Measurements from ENCODE around the gene PCSK6. TPM values are rescaled to one million over a fixed set of nuclear protein-coding genes. Genes with fewer than 3 reads are reported as not detected.
A peak's percentile ranks its signal among the peaks of the same experiment; 100 is the strongest.
"Not testable (repeated sequence)": the region's sequence is repeated elsewhere in the genome, so short reads cannot be mapped to it uniquely, and the experiment has no call there.

The PCSK6 gene
- total RNA-seq, 1 donor from 2014 or later = 1.3 TPM

GRCh38 chr15:101288905-101289513 is 200.5 kb downstream of the PCSK6 start:
- Histone ChIP-seq H4K20me1 (ENCODE audit: insufficient read depth, low read length) (peaks cover 50% of the 10 kb centered on the region), H3K4me3 (ENCODE audit: insufficient read depth, low read depth, low read length) (no peak overlapping the region), H3K9me3 (ENCODE audit: insufficient read depth, low read depth, low read length) (no peaks in the 10 kb centered on the region), H3K27ac (ENCODE audit: low read depth, low read length) (no peak overlapping the region), H3K4me2 (ENCODE audit: low read length) (no peak overlapping the region), H3K4me1 (ENCODE audit: insufficient read depth, low read length) (peaks cover 9% of the 10 kb centered on the region), H3K79me2 (ENCODE audit: insufficient read depth, low read length) (peaks cover 62% of the 10 kb centered on the region), H3K9ac (ENCODE audit: low read length) (no peak overlapping the region), H3K27me3 (ENCODE audit: insufficient read depth, low read length) (no peaks in the 10 kb centered on the region), H2AFZ (ENCODE audit: low read depth, low read length) (no peak overlapping the region), H3K36me3 (ENCODE audit: insufficient read depth, low read length) (peaks cover 49% of the 10 kb centered on the region)
- no peaks in the 10 kb centered on the region for H3K9me3 Mint-ChIP-seq (ENCODE audit: unreplicated experiment)
- no peaks in the 10 kb centered on the region for H3K27me3 Mint-ChIP-seq (ENCODE audit: low read depth, unreplicated experiment)
- peak overlapping the region; percentile 36 for H3K4me3 Mint-ChIP-seq (ENCODE audit: unreplicated experiment)
- TF ChIP-seq EZH2 (IDR thresholded peaks at IDR 0.05; ENCODE audit: insufficient read depth, low read length) (no peak), CTCF (IDR thresholded peaks at IDR 0.05; ENCODE audit: insufficient read depth, low read depth, low read length) (peak; percentile 62)
- no peak overlapping the region for H3K27ac Mint-ChIP-seq (ENCODE audit: unreplicated experiment)
- FAIRE-seq (no peak), DNase-seq (ENCODE audit: low read depth) (no peak)
- peaks cover 7% of the 10 kb centered on the region for H3K4me1 Mint-ChIP-seq (ENCODE audit: low read depth, unreplicated experiment)
- peaks cover 13% of the 10 kb centered on the region for H3K36me3 Mint-ChIP-seq (ENCODE audit: low read depth, unreplicated experiment)

GRCh38 chr15:101287342-101287741 is 202.2 kb downstream of the PCSK6 start:
- H3K9me3 Mint-ChIP-seq (ENCODE audit: unreplicated experiment); H3K27ac ChIP-seq (ENCODE audit: low read depth, low read length): not testable (repeated sequence)
- H3K36me3 Mint-ChIP-seq (ENCODE audit: low read depth, unreplicated experiment) = peaks cover 13% of the 10 kb centered on the region

GRCh38 chr15:101286471-101287114 is 202.9 kb downstream of the PCSK6 start:
- H3K9ac ChIP-seq (ENCODE audit: low read length) = no peak overlapping the region
- peaks cover 13% of the 10 kb centered on the region for H3K36me3 Mint-ChIP-seq (ENCODE audit: low read depth, unreplicated experiment)
- FAIRE-seq = no peak

More at GRCh38 chr15:101287342-101287741, 202.2 kb downstream of the PCSK6 start:
- H3K27me3 ChIP-seq (ENCODE audit: insufficient read depth, low read length); H3K4me3 ChIP-seq (ENCODE audit: insufficient read depth, low read depth, low read length); H3K4me2 ChIP-seq (ENCODE audit: low read length); H3K27me3 Mint-ChIP-seq (ENCODE audit: low read depth, unreplicated experiment); FAIRE-seq; DNase-seq (ENCODE audit: low read depth); H3K4me3 Mint-ChIP-seq (ENCODE audit: unreplicated experiment); H3K9me3 ChIP-seq (ENCODE audit: insufficient read depth, low read depth, low read length); H3K9ac ChIP-seq (ENCODE audit: low read length); H3K4me1 Mint-ChIP-seq (ENCODE audit: low read depth, unreplicated experiment); H3K4me1 ChIP-seq (ENCODE audit: insufficient read depth, low read length); H2AFZ ChIP-seq (ENCODE audit: low read depth, low read length): not testable (repeated sequence)
- H4K20me1 ChIP-seq (ENCODE audit: insufficient read depth, low read length) = peaks cover 35% of the 10 kb centered on the region
- H3K36me3 ChIP-seq (ENCODE audit: insufficient read depth, low read length) = peaks cover 58% of the 10 kb centered on the region
- H3K79me2 ChIP-seq (ENCODE audit: insufficient read depth, low read length) = peaks cover 45% of the 10 kb centered on the region
- peak overlapping the region; percentile 41 for H3K27ac Mint-ChIP-seq (ENCODE audit: unreplicated experiment)

More at GRCh38 chr15:101286471-101287114, 202.9 kb downstream of the PCSK6 start:
- no peak overlapping the region for H3K4me3 ChIP-seq (ENCODE audit: insufficient read depth, low read depth, low read length)
- H3K27me3 ChIP-seq (ENCODE audit: insufficient read depth, low read length) = no peaks in the 10 kb centered on the region
- Mint-ChIP-seq H3K9me3 (ENCODE audit: unreplicated experiment) (no peaks in the 10 kb centered on the region), H3K4me3 (ENCODE audit: unreplicated experiment) (no peak overlapping the region), H3K27me3 (ENCODE audit: low read depth, unreplicated experiment) (no peaks in the 10 kb centered on the region), H3K4me1 (ENCODE audit: low read depth, unreplicated experiment) (no peaks in the 10 kb centered on the region), H3K27ac (ENCODE audit: unreplicated experiment) (no peak overlapping the region)
- H3K9me3 ChIP-seq (ENCODE audit: insufficient read depth, low read depth, low read length) = no peaks in the 10 kb centered on the region
- no peak overlapping the region for H2AFZ ChIP-seq (ENCODE audit: low read depth, low read length)
- peaks cover 38% of the 10 kb centered on the region for H3K79me2 ChIP-seq (ENCODE audit: insufficient read depth, low read length)
- no peak overlapping the region for H3K27ac ChIP-seq (ENCODE audit: low read depth, low read length)
- no peaks in the 10 kb centered on the region for H3K4me1 ChIP-seq (ENCODE audit: insufficient read depth, low read length)
- H3K4me2 ChIP-seq (ENCODE audit: low read length) = no peak overlapping the region
- H4K20me1 ChIP-seq (ENCODE audit: insufficient read depth, low read length) = peaks cover 28% of the 10 kb centered on the region
- peaks cover 57% of the 10 kb centered on the region for H3K36me3 ChIP-seq (ENCODE audit: insufficient read depth, low read length)
- TF ChIP-seq EZH2 (IDR thresholded peaks at IDR 0.05; ENCODE audit: insufficient read depth, low read length) (no peak), CTCF (IDR thresholded peaks at IDR 0.05; ENCODE audit: insufficient read depth, low read depth, low read length) (no peak)
- no peak for DNase-seq (ENCODE audit: low read depth)
